Lower lobe of right lung (tissue), 2 donors: Measurements from ENCODE around the gene PDX1. TPM values are rescaled to one million over a fixed set of nuclear protein-coding genes. Genes with fewer than 3 reads are reported as not detected.

Experiments
- ATAC-seq, 2 donors: fragments of 200-7000 bp; cut with Tn5 transposase; one replicate each; pipeline ENCODE4 v1.9.1; 2020 to 2022; ENCODE audit warnings: mild to moderate bottlenecking in 2 of 2, moderate library complexity in 2 of 2
- DNase-seq: peaks from one replicate; pipeline ENCODE4 v3.0.0-alpha.2; 2020
- H3K27ac ChIP-seq: fragments of 200-600 bp; one replicate; pipeline ENCODE4 v1.8.0; 2022
- H3K27me3 ChIP-seq: fragments of 200-600 bp; one replicate; pipeline ENCODE4 v1.8.0; 2022; ENCODE audit warnings: low read depth
- H3K36me3 ChIP-seq: fragments of 200-600 bp; one replicate; pipeline ENCODE4 v1.8.0; 2022; ENCODE audit warnings: mild to moderate bottlenecking
- H3K4me1 ChIP-seq: fragments of 200-600 bp; one replicate; pipeline ENCODE4 v1.8.0; 2022
- H3K4me3 ChIP-seq: fragments of 200-600 bp; one replicate; pipeline ENCODE4 v1.8.0; 2022; ENCODE audit warnings: mild to moderate bottlenecking
- H3K9me3 ChIP-seq: fragments of 200-600 bp; one replicate; pipeline ENCODE4 v1.8.0; 2022
- CTCF ChIP-seq: fragments of 200-600 bp; IDR thresholded peaks from one replicate; pipeline ENCODE4 v1.8.0; 2022; ENCODE audit warnings: antibody characterized with exemption, mild to moderate bottlenecking
- intact Hi-C: fragments of 100-400 bp; cut with DNase I; formaldehyde crosslinking; loops from one replicate; pipeline ENCODE4 v1.11.0; 2022
- total RNA-seq: library from RNA; stranded (reverse); fragmentation: NEBNext Ultra II Directional; extraction: Animal tissue kit (Norgen Biotek cat#: 25700); gene quantifications from one replicate; pipeline ENCODE4 v1.2.1, GENCODE V29; 2021
- donor health status: DM: no; HTN: yes; CAD: no; lungs with severe emphysema.

PDX1 gene
- total RNA-seq, 1 donor from 2014 or later = not detected

GRCh38 chr13:27972478-27972820 is 52.6 kb downstream of the PDX1 start:
- peaks cover 100% of the 10 kb centered on the region for H3K27me3 ChIP-seq
- H3K27ac ChIP-seq = no peak overlapping the region
- intact Hi-C loops = no loop called here
- no peaks in the 10 kb centered on the region for H3K36me3 ChIP-seq
- no peak for TF ChIP-seq CTCF
- peaks cover 12% of the 10 kb centered on the region for H3K4me1 ChIP-seq
- DNase-seq = no peak
- no peak for ATAC-seq
- H3K9me3 ChIP-seq = no peaks in the 10 kb centered on the region
- no peak overlapping the region for H3K4me3 ChIP-seq

- Histone ChIP-seq H3K27me3 (peaks cover 100% of the 10 kb centered on the region), H3K9me3 (no peaks in the 10 kb centered on the region), H3K4me3 (no peak overlapping the region), H3K27ac (no peak overlapping the region), H3K4me1 (peaks cover 9% of the 10 kb centered on the region), H3K36me3 (no peaks in the 10 kb centered on the region)
- intact Hi-C loops = no loop called here
- TF ChIP-seq CTCF = no peak
- ATAC-seq = no peak
- DNase-seq = no peak
These were observed 53.5 kb downstream of the PDX1 start for GRCh38 chr13:27973291-27973690.

- H3K27me3 ChIP-seq = peaks cover 100% of the 10 kb centered on the region
- H3K9me3 ChIP-seq = no peaks in the 10 kb centered on the region
- H3K36me3 ChIP-seq = no peaks in the 10 kb centered on the region
- H3K4me1 ChIP-seq = peaks cover under 1% of the 10 kb centered on the region
- TF ChIP-seq CTCF = no peak
- no peak overlapping the region for H3K4me3 ChIP-seq
- H3K27ac ChIP-seq = no peak overlapping the region
- intact Hi-C loops = no loop called here
- ATAC-seq (no peak), DNase-seq (no peak)
These were observed 54.3 kb downstream of the PDX1 start for GRCh38 chr13:27973961-27974662.

Other genes with a start within 250 kb of the PDX1 start
- not detected for gene GSX1, start 127.5 kb upstream of the PDX1 start, total RNA-seq
- gene CDX2, start 49.3 kb downstream of the PDX1 start, total RNA-seq = not detected
- not detected for gene URAD, start 68.7 kb downstream of the PDX1 start, total RNA-seq
- gene FLT3, start 180.6 kb downstream of the PDX1 start, total RNA-seq = 1.6 TPM
- gene PAN3, start 218.5 kb downstream of the PDX1 start, total RNA-seq = 36.2 TPM